Transverse colon (tissue), 4 donors: Measurements from ENCODE around the gene STRAP. TPM values are rescaled to one million over a fixed set of nuclear protein-coding genes. Genes with fewer than 3 reads are reported as not detected.
"Not testable (repeated sequence)": the region's sequence is repeated elsewhere in the genome, so short reads cannot be mapped to it uniquely, and the experiment has no call there.

ENCODE experiments used
- DNase-seq: peaks from one replicate; pipeline ENCODE4 v3.0.0-alpha.2; 2019
- H3K27ac ChIP-seq, 4 donors: fragments of 200-600 bp; sonication (generic); 2 replicates each; pipeline ENCODE4 v1.5.1; 2016 to 2018; ENCODE audit warnings: inconsistent platforms in 4 of 4
- H3K27me3 ChIP-seq: fragments of 200-600 bp; sonication (generic); 2 replicates; pipeline ENCODE4 v1.5.1; 2017; ENCODE audit warnings: inconsistent platforms
- H3K36me3 ChIP-seq, 4 donors: fragments of 200-600 bp; sonication (generic); 2 replicates each; pipeline ENCODE4 v1.5.1; 2017 to 2019; ENCODE audit warnings: inconsistent platforms in 4 of 4
- H3K4me1 ChIP-seq, 4 donors: fragments of 200-600 bp; sonication (generic); 2 replicates each; pipeline ENCODE4 v1.5.1; 2017 to 2020; ENCODE audit warnings: inconsistent platforms in 4 of 4
- H3K4me3 ChIP-seq, 4 donors: fragments of 200-600 bp; sonication (generic); 1 replicate in 1 of 4; 2 replicates in 3 of 4; pipeline versions ENCODE4 v1.5.1 to v1.6.1; 2017 to 2019; ENCODE audit warnings: inconsistent platforms in 4 of 4
- H3K9me3 ChIP-seq, 2 donors: fragments of 200-600 bp; sonication (generic); 2 replicates each; pipeline ENCODE4 v1.5.1; 2017 to 2019; ENCODE audit warnings: inconsistent platforms in 2 of 2
- EP300 ChIP-seq: sonication (generic); formaldehyde crosslinking; IDR thresholded peaks from one replicate; pipeline ENCODE4 v1.6.1; 2017; ENCODE audit warnings: antibody characterized with exemption, low read depth
- POLR2A ChIP-seq: fragments of 450-650 bp; IDR thresholded peaks from one replicate; pipeline ENCODE4 v1.6.1; 2016; ENCODE audit warnings: antibody characterized with exemption, mild to moderate bottlenecking, moderate library complexity
- POLR2AphosphoS5 ChIP-seq, 3 donors: sonication (generic); formaldehyde crosslinking; IDR thresholded peaks; one replicate each; pipeline ENCODE4 v1.6.1; 2016; ENCODE audit warnings: antibody characterized with exemption in 3 of 3
- WGBS, 2 donors: methylation state at CpG; one replicate each; pipeline ENCODE4 v1.1.5; 2018; ENCODE audit warnings: low coverage in 1 of 2; 5-methylcytosine and 5-hydroxymethylcytosine counted together
- in situ Hi-C, 4 donors: fragments of 200-750 bp; cut with MboI; loops; one replicate each; pipeline versions ENCODE4 v1.15.0 to v1.15.1; 2017; ENCODE audit warnings: low sequenced_read_pairs in 3 of 4, low pct_ligation_motif_present in 1 of 4, low pct_unique_long_range_greater_than_20kb in 1 of 4
- intact Hi-C: fragments of 100-400 bp; cut with DNase I; formaldehyde crosslinking; loops from one replicate; pipeline ENCODE4 v1.15.1; 2023; ENCODE audit warnings: low total_unique reads
- total RNA-seq, 4 donors: library from RNA; depleted of rRNA; stranded (reverse); fragments of >200 nt; gene quantifications; one replicate each; pipeline ENCODE4 v1.1.0, GENCODE V29; 2016
- TF ChIP-seq, protein P1 (sequence below), 5 experiments: fragments of 200-600 bp in 3 of 5; fragments of 450-650 bp in 2 of 5; sonication (generic) in 3 of 5; IDR thresholded peaks; 1 replicate in 2 of 5; 2 replicates in 3 of 5; pipeline ENCODE4 v1.5.1; 2016 to 2017; ENCODE audit warnings: antibody characterized with exemption in 5 of 5, inconsistent platforms in 3 of 5, mild to moderate bottlenecking in 2 of 5, moderate library complexity in 1 of 5

The STRAP gene
- total RNA-seq, 4 donors from 2014 or later: 39.3 to 78.6 (median 48.6) TPM

- no peak for DNase-seq
- Histone ChIP-seq H3K27ac (peak overlapping the region; percentile 90 to 98 (median 97)), H3K4me1 (peaks cover 7 to 18% (median 10%) of the 10 kb centered on the region in 4 donors), H3K36me3 (no peaks in the 10 kb centered on the region), H3K27me3 (no peaks in the 10 kb centered on the region), H3K4me3 (peak overlapping the region in 2 of 4 donors; percentile 55 to 84), H3K9me3 (no peaks in the 10 kb centered on the region)
- no peak for TF ChIP-seq POLR2A
- TF ChIP-seq, protein P1, sequence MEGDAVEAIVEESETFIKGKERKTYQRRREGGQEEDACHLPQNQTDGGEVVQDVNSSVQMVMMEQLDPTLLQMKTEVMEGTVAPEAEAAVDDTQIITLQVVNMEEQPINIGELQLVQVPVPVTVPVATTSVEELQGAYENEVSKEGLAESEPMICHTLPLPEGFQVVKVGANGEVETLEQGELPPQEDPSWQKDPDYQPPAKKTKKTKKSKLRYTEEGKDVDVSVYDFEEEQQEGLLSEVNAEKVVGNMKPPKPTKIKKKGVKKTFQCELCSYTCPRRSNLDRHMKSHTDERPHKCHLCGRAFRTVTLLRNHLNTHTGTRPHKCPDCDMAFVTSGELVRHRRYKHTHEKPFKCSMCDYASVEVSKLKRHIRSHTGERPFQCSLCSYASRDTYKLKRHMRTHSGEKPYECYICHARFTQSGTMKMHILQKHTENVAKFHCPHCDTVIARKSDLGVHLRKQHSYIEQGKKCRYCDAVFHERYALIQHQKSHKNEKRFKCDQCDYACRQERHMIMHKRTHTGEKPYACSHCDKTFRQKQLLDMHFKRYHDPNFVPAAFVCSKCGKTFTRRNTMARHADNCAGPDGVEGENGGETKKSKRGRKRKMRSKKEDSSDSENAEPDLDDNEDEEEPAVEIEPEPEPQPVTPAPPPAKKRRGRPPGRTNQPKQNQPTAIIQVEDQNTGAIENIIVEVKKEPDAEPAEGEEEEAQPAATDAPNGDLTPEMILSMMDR (IDR thresholded peaks at IDR 0.05): no peak
- TF ChIP-seq EP300: no peak
- TF ChIP-seq POLR2AphosphoS5 (IDR thresholded peaks at IDR 0.05): no peak
- in situ Hi-C loops: no loop called here
- 72 to 73% methylated on average over 5 of the region's 5 CpGs for WGBS, 2 donors
- intact Hi-C loops: no loop called here
Observed at GRCh38 chr12:15910468-15910863, 28.3 kb downstream of the STRAP start.

DNA sequence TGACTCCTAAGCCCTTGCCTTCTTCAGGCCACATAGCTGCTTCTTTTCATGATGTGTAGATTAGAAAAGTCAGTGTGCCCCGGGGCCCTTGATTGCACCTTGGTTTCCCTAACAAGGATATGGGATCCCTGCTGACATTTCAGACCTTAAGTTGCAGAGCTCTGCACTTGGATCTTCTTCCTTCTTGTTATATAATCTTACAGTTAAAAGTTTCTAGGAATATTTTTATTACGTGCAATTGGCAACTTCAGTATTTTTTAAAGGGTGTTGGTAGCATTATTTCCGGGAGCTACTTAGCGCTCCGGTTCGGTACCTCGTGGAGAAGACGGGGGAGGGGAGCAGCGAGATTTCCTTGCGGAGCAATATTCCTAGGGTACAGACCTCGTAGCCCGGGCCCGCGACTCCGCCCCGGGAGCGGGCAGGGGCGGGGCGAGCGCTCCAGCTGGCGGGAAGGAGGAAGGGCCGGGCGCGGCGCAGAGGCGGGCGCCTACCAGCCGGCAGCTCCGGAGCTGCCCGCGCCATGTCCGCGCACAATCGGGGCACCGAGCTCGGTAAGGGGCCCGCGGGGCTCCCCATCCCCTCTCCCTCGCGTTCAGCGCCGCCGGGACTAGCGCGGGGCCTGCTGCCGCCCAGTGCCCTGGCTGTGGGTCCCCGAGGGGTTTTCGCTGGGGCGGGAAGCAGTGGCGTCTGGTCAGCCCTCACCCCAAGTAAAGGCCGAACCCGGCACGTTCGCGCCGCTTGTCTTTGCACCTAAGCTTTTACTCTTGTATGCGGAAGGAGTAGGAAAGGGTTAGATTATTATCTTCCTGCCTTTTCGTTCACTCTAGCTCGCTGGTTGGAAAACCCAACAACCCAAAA is 28.9 kb downstream of the STRAP start, which contains the start of gene DERA:
Gene DERA, plus strand, starts transcription at position 469 of the 858 bp plus-strand sequence. Its CDS starts 52 bp downstream, at position 521.
- no peaks in the 10 kb centered on the region for H3K27me3 ChIP-seq
- intact Hi-C loops (no loop called here), in situ Hi-C loops (no loop called here)
- peak within 1 kb of the TSS; percentile 90 to 98 (median 97) for H3K27ac ChIP-seq
- H3K9me3 ChIP-seq: no peaks in the 10 kb centered on the region
- TF ChIP-seq EP300 (no peak), POLR2A (peak; percentile 94), POLR2AphosphoS5 (IDR thresholded peaks at IDR 0.05) (peak; percentile 77 to 91 (median 87))
- TF ChIP-seq, protein P1 (IDR thresholded peaks at IDR 0.05): peak in 1 of 5 experiments; percentile 17
- 0% methylated on average over 11 to 34 of the region's 59 CpGs for WGBS, 2 donors
- peak within 1 kb of the TSS; percentile 55 to 84 (median 75) for H3K4me3 ChIP-seq
- peak; percentile 92 for DNase-seq
- H3K4me1 ChIP-seq: peaks cover 7 to 18% (median 10%) of the 10 kb centered on the region in 4 donors
- no peaks in the 10 kb centered on the region for H3K36me3 ChIP-seq

- WGBS, 2 donors: 10 to 11% methylated on average over 1 to 5 of the region's 5 CpGs
- intact Hi-C loops, DNase-seq, H3K9me3 ChIP-seq, H3K27me3 ChIP-seq, in situ Hi-C loops, H3K36me3 ChIP-seq: not testable (repeated sequence)
- Histone ChIP-seq H3K4me1 (peaks cover 7 to 18% (median 10%) of the 10 kb centered on the region in 4 donors), H3K27ac (peak overlapping the region; percentile 90 to 98 (median 97)), H3K4me3 (peak overlapping the region in 3 of 4 donors; percentile 55 to 84 (median 75))
Observed at GRCh38 chr12:15911931-15912330, 29.7 kb downstream of the STRAP start.

GRCh38 chr12:15914131-15914530 is 31.9 kb downstream of the STRAP start:
- H3K4me3 ChIP-seq, DNase-seq, H3K9me3 ChIP-seq, intact Hi-C loops, H3K36me3 ChIP-seq, in situ Hi-C loops, H3K27ac ChIP-seq, H3K27me3 ChIP-seq: not testable (repeated sequence)
- WGBS, 2 donors: 94 to 98% methylated on average over 4 to 5 of the region's 5 CpGs
- peaks cover 7 to 22% (median 11%) of the 10 kb centered on the region in 4 donors for H3K4me1 ChIP-seq

DNA sequence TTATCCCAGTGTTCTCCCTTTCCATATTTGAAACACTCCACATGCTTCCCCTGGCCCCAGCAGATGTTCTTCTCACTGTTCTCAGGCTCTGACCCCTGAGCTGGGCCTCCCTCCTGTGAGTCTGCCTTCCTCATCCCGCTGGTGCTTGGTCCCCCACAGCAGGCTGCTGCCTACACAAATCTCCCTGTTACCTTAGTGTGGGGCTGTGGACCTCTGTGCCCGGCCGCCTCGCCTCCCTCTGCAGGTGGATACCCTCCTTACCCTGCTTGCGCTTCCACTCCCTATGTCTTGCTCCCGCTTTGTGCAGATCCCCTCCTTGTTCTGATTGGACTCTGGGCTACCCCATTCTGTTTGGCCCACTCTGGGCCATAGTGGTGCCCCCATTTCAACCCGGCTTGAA is 35.9 kb downstream of the STRAP start:
- Histone ChIP-seq H3K9me3 (no peaks in the 10 kb centered on the region), H3K4me1 (peaks cover 0 to 9% (median 2%) of the 10 kb centered on the region in 4 donors), H3K4me3 (no peak overlapping the region), H3K27ac (peak overlapping the region in 3 of 4 donors; percentile 36 to 65 (median 53)), H3K36me3 (no peaks in the 10 kb centered on the region), H3K27me3 (no peaks in the 10 kb centered on the region)
- 95 to 100% methylated on average over 3 to 7 of the region's 7 CpGs for WGBS, 2 donors
- intact Hi-C loops: no loop called here
- DNase-seq: no peak
- in situ Hi-C loops: no loop called here
- TF ChIP-seq POLR2A: no peak
- no peak for TF ChIP-seq EP300
